GM12878 (cell line): ENCODE results near the gene KRT80.

Experiments used
- EGR1 ChIP-seq, 2 experiments: IDR thresholded peaks; 1 replicate in 1 of 2; 2 replicates in 1 of 2; pipeline ENCODE4 v1.6.1; 2011 to 2012; ENCODE audit warnings: low read depth in 2 of 2, low read length in 2 of 2, borderline replicate concordance in 1 of 2, mild to moderate bottlenecking in 1 of 2, moderate library complexity in 1 of 2
- JUNB ChIP-seq: IDR thresholded peaks from 2 replicates; pipeline ENCODE4 v1.6.1; 2016; ENCODE audit warnings: antibody characterized with exemption, mild to moderate bottlenecking
- NFYB ChIP-seq: IDR thresholded peaks from 2 replicates; pipeline ENCODE4 v1.6.1; 2011; ENCODE audit warnings: low read depth, mild to moderate bottlenecking, low read length, improper control_type of control experiment, moderate library complexity; ENCODE audit not compliant: insufficient read depth
- POLR2A ChIP-seq: IDR thresholded peaks from 2 replicates; pipeline ENCODE4 v1.6.1; 2011; ENCODE audit warnings: low read depth, mild to moderate bottlenecking, low read length
- RAD21 ChIP-seq: IDR thresholded peaks from 2 replicates; pipeline ENCODE4 v1.6.1; 2011; ENCODE audit warnings: mild to moderate bottlenecking, low read depth, low read length, moderate library complexity; ENCODE audit not compliant: insufficient read depth
- RAD51 ChIP-seq: fragments of 450-650 bp; IDR thresholded peaks from 2 replicates; pipeline ENCODE4 v1.6.1; 2016; ENCODE audit warnings: moderate library complexity, mild to moderate bottlenecking, inconsistent platforms

DNA sequence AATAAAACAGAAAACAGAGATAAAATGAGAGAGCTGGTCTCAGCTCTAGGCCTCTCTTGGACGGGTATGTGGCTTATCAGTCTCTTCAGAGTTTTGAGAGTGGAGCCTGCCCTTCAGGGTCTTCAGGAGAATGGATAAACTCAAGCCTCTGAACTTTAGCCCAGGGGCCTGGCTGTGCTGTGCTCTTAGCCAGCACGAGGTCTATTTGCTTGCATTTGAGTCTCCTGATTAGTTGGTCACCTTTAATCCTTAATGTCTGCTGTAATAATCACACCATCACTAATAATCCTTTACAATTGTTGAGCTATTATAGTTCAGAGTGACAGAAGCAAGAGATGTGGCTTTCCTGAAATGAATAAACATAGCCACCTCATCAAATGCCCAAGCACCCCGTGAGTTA is 24.3 kb downstream of the KRT80 start:
- TF ChIP-seq RAD21 (no peak), POLR2A (no peak), NFYB (no peak), RAD51 (no peak), EGR1 (IDR thresholded peaks at IDR 0.05; ENCODE audit: borderline replicate concordance in 1 of 2, low read depth in 2 of 2, low read length in 2 of 2) (no peak), JUNB (no peak)
